H1 (cell line): Measurements from ENCODE around the gene MYH6. TPM values are rescaled to one million over a fixed set of nuclear protein-coding genes. Genes with fewer than 3 reads are reported as not detected.

Experiments
- CTCF ChIA-PET: fragments of 300-600 bp; sonication (Branson Sonifier 250); formaldehyde crosslinking; loops from one replicate; lab custom pipeline; 2021; ENCODE audit not compliant: partially characterized antibody; lab: Charles Lee
- POLR2A ChIA-PET: fragments of 300-600 bp; sonication (Branson Sonifier 250); formaldehyde crosslinking; loops from one replicate; lab custom pipeline; 2021; ENCODE audit warnings: inconsistent platforms; ENCODE audit not compliant: partially characterized antibody; lab: Charles Lee
- DNase-seq, 2 experiments: peaks; one replicate each; pipeline versions ENCODE4 v3.0.0 to v3.0.0-alpha.2; 2010 to 2022; ENCODE audit warnings: low spot score in 2 of 2, low read depth in 1 of 2, mixed read lengths in 1 of 2
- FAIRE-seq: peaks from 2 replicates; lab custom pipeline; 2011; peaks lifted over from hg19 to GRCh38; lab: Jason Lieb, UNC
- H2AFZ ChIP-seq: 2 replicates; pipeline ENCODE4 v1.8.1; 2012; ENCODE audit warnings: low read length, inconsistent platforms
- H2AK5ac ChIP-seq: 2 replicates; pipeline ENCODE4 v1.6.1; 2013; ENCODE audit warnings: low read depth, low read length
- H2BK120ac ChIP-seq: replicated peaks from 2 replicates; pipeline ENCODE3; 2013; ENCODE audit warnings: low read depth, low read length, inconsistent platforms
- H2BK12ac ChIP-seq: 2 replicates; pipeline ENCODE4 v1.6.1; 2013; ENCODE audit warnings: low read depth, low read length
- H2BK15ac ChIP-seq: 2 replicates; pipeline ENCODE4 v1.6.1; 2013; ENCODE audit warnings: low read length
- H2BK20ac ChIP-seq: 2 replicates; pipeline ENCODE4 v1.6.1; 2013; ENCODE audit warnings: low read length
- H2BK5ac ChIP-seq: 2 replicates; pipeline ENCODE4 v1.6.1; 2013; ENCODE audit warnings: low read depth, low read length
- H3K14ac ChIP-seq: 2 replicates; pipeline ENCODE4 v1.6.1; 2013; ENCODE audit warnings: inconsistent platforms; ENCODE audit not compliant: insufficient read length
- H3K18ac ChIP-seq: 2 replicates; pipeline ENCODE4 v1.6.1; 2013; ENCODE audit warnings: low read length; ENCODE audit errors: extremely low read depth
- H3K23ac ChIP-seq: 2 replicates; pipeline ENCODE4 v1.6.1; 2013; ENCODE audit warnings: inconsistent platforms; ENCODE audit not compliant: insufficient read length
- H3K23me2 ChIP-seq: 2 replicates; pipeline ENCODE4 v1.6.1; 2013; ENCODE audit warnings: low read depth, low read length
- H3K27ac ChIP-seq: 2 replicates; pipeline ENCODE4 v1.6.1; 2011; ENCODE audit warnings: low read depth, low read length, inconsistent platforms
- H3K27me3 ChIP-seq, 4 experiments: replicated peaks in 1 of 4; 1 replicate in 1 of 4; 2 replicates in 3 of 4; pipeline versions ENCODE4 v1.6.1 to v1.8.1; 2011 to 2013; ENCODE audit warnings: low read length in 3 of 4, mild to moderate bottlenecking in 3 of 4, inconsistent platforms in 2 of 4, mixed read lengths in 2 of 4, moderate library complexity in 1 of 4; ENCODE audit not compliant: control insufficient read depth in 3 of 4, insufficient read depth in 3 of 4; ENCODE audit errors: extremely low read depth in 1 of 4
- H3K36me3 ChIP-seq, 4 experiments: 2 replicates each; pipeline versions ENCODE4 v1.6.1 to v1.8.1; 2011 to 2013; ENCODE audit warnings: mild to moderate bottlenecking in 4 of 4, low read length in 3 of 4, moderate library complexity in 2 of 4, control low read depth in 1 of 4, inconsistent platforms in 1 of 4; ENCODE audit not compliant: insufficient read depth in 4 of 4, control insufficient read depth in 2 of 4
- H3K4ac ChIP-seq: replicated peaks from 2 replicates; pipeline ENCODE3; 2013; ENCODE audit warnings: low read length, low read depth, mixed read lengths, inconsistent platforms; ENCODE audit not compliant: insufficient read length
- H3K4me1 ChIP-seq, 4 experiments: replicated peaks in 1 of 4; 1 replicate in 1 of 4; 2 replicates in 3 of 4; pipeline versions ENCODE4 v1.6.1 to v1.8.1; 2011 to 2013; ENCODE audit warnings: low read length in 3 of 4, inconsistent platforms in 2 of 4, mixed read lengths in 1 of 4; ENCODE audit not compliant: insufficient read depth in 4 of 4, control insufficient read depth in 3 of 4
- H3K4me2 ChIP-seq, 2 experiments: 2 replicates each; pipeline versions ENCODE4 v1.6.1 to v1.8.1; 2011 to 2013; ENCODE audit warnings: low read depth in 2 of 2, low read length in 2 of 2, control low read depth in 1 of 2, inconsistent platforms in 1 of 2, mild to moderate bottlenecking in 1 of 2; ENCODE audit not compliant: insufficient read depth in 1 of 2
- H3K4me3 ChIP-seq, 4 experiments: fragments of 200-600, 300-600 bp in 1 of 4; sonication (generic), shearing (Covaris generic), sonication (Bioruptor Twin) in 1 of 4; 2 replicates each; pipeline versions ENCODE4 v1.5.1 to v1.8.1; 2011 to 2016; ENCODE audit warnings: low read length in 4 of 4, low read depth in 3 of 4, control low read depth in 2 of 4, inconsistent platforms in 2 of 4, mild to moderate bottlenecking in 2 of 4, mixed read lengths in 1 of 4, moderate library complexity in 1 of 4; ENCODE audit not compliant: insufficient read depth in 2 of 4; ENCODE audit errors: extremely low read depth in 1 of 4
- H3K56ac ChIP-seq: replicated peaks from 2 replicates; pipeline ENCODE3; 2013; ENCODE audit warnings: low read depth, mild to moderate bottlenecking, mixed read lengths, low read length, inconsistent platforms; ENCODE audit not compliant: insufficient read length
- H3K79me1 ChIP-seq: 2 replicates; pipeline ENCODE4 v1.6.1; 2013; ENCODE audit warnings: low read depth, low read length, control low read depth
- H3K79me2 ChIP-seq, 2 experiments: 2 replicates each; pipeline versions ENCODE4 v1.6.1 to v1.8.1; 2012 to 2013; ENCODE audit warnings: low read length in 2 of 2, mild to moderate bottlenecking in 2 of 2, inconsistent platforms in 1 of 2; ENCODE audit not compliant: insufficient read depth in 2 of 2, control insufficient read depth in 1 of 2
- H3K9ac ChIP-seq, 4 experiments: replicated peaks in 1 of 4; 1 replicate in 1 of 4; 2 replicates in 3 of 4; pipeline versions ENCODE4 v1.6.1 to v1.8.1; 2011 to 2013; ENCODE audit warnings: low read depth in 3 of 4, low read length in 3 of 4, control low read depth in 2 of 4, mild to moderate bottlenecking in 2 of 4, moderate library complexity in 2 of 4, inconsistent platforms in 1 of 4; ENCODE audit errors: extremely low read depth in 1 of 4
- H3K9me3 ChIP-seq, 2 experiments: 2 replicates each; pipeline versions ENCODE4 v1.6.1 to v1.8.1; 2012 to 2013; ENCODE audit warnings: mild to moderate bottlenecking in 2 of 2, moderate library complexity in 2 of 2, control low read depth in 1 of 2, inconsistent platforms in 1 of 2, low read depth in 1 of 2, low read length in 1 of 2, mixed read lengths in 1 of 2; ENCODE audit not compliant: insufficient read depth in 2 of 2
- H4K20me1 ChIP-seq, 2 experiments: replicated peaks in 1 of 2; 2 replicates each; pipeline versions ENCODE3 to v1.8.1; 2011 to 2013; ENCODE audit warnings: inconsistent platforms in 2 of 2, low read length in 2 of 2, mild to moderate bottlenecking in 1 of 2; ENCODE audit not compliant: insufficient read depth in 2 of 2, control insufficient read depth in 1 of 2
- H4K5ac ChIP-seq: 2 replicates; pipeline ENCODE4 v1.6.1; 2013; ENCODE audit warnings: low read length, low read depth, mixed read lengths, inconsistent platforms; ENCODE audit not compliant: insufficient read length
- H4K8ac ChIP-seq: 2 replicates; pipeline ENCODE4 v1.8.0; 2013; ENCODE audit warnings: mild to moderate bottlenecking, moderate library complexity, low read length, inconsistent platforms; ENCODE audit not compliant: insufficient read depth; ENCODE audit errors: extremely low read depth
- H4K91ac ChIP-seq: replicated peaks from 2 replicates; pipeline ENCODE3; 2013; ENCODE audit warnings: low read length, mixed read lengths, inconsistent platforms; ENCODE audit not compliant: insufficient read length
- CHD2 ChIP-seq: IDR thresholded peaks from 2 replicates; pipeline ENCODE4 v1.6.1; 2012; ENCODE audit warnings: low read length, improper control_type of control experiment
- POLR2A ChIP-seq, 2 experiments: IDR thresholded peaks; 1 replicate in 1 of 2; 2 replicates in 1 of 2; pipeline ENCODE4 v1.6.1; 2011; ENCODE audit warnings: low read depth in 2 of 2, low read length in 2 of 2, mild to moderate bottlenecking in 2 of 2; ENCODE audit errors: control extremely low read depth in 1 of 2
- SP2 ChIP-seq: IDR thresholded peaks from 2 replicates; pipeline ENCODE4 v1.6.1; 2012; ENCODE audit warnings: mild to moderate bottlenecking, low read length, inconsistent platforms
- WGBS, 2 experiments: shearing (Covaris generic) in 1 of 2; methylation state at CpG; one replicate each; pipeline versions ENCODE4 v1.1.6 to v1.1.7; 2013 to 2015; ENCODE audit warnings: low lambda C conversion rate in 2 of 2, mixed read lengths in 2 of 2, inconsistent platforms in 1 of 2, low coverage in 1 of 2, missing lambda C conversion rate in 1 of 2; ENCODE audit not compliant: insufficient replicate concordance in 2 of 2, insufficient coverage in 1 of 2, insufficient read length in 1 of 2; ENCODE audit errors: extremely low coverage in 1 of 2, missing lambda C conversion rate in 1 of 2; 5-methylcytosine and 5-hydroxymethylcytosine counted together
- polyA plus RNA-seq, 7 experiments: library from polyadenylated mRNA; depleted of rRNA in 3 of 7; stranded (reverse) in 5 of 7; unstranded in 2 of 7; fragments of >200 nt in 5 of 7; fragments of 200-250 nt in 2 of 7; gene quantifications; 1 replicate in 5 of 7; 2 replicates in 1 of 7; 4 replicates in 1 of 7; pipeline versions ENCODE4 v1.2.1 to v1.2.3, GENCODE V29; 2011 to 2013; ENCODE audit warnings: missing spikeins in 2 of 7, mixed read lengths in 2 of 7
- total RNA-seq: library from RNA; stranded (reverse); fragmentation: NEBNext Ultra II Directional; extraction: Animal tissue kit (Norgen Biotek cat#: 25700); gene quantifications from 2 replicates; pipeline ENCODE4 v1.2.1, GENCODE V29; 2021

Gene MYH6
- total and polyA plus RNA-seq, 2 of the 8 experiments (the other 6 are each of a cell fraction or from before 2014, with no cell fraction given): 0.03 TPM; not detected in 1

- no peak for FAIRE-seq
- no peak overlapping the region for H3K9ac ChIP-seq
- 91% methylated on average over 21 of the region's 21 CpGs; no CpG with 5 or more reads in 1 of the 2 experiments for WGBS, 2 experiments
Observed at GRCh38 chr14:23415821-23416778, 8.0 kb upstream of the MYH6 start.

More at GRCh38 chr14:23415821-23416778, 8.0 kb upstream of the MYH6 start:
- Histone ChIP-seq H4K20me1 (no peaks in the 10 kb centered on the region), H2BK20ac (no peak overlapping the region), H3K23ac (no peak overlapping the region), H3K9me3 (no peaks in the 10 kb centered on the region), H2BK120ac (no peak overlapping the region), H2AFZ (no peak overlapping the region), H3K4me1 (no peaks in the 10 kb centered on the region; a peak in 1 of 7 replicates), H2BK12ac (no peak overlapping the region), H2AK5ac (no peak overlapping the region), H4K5ac (no peak overlapping the region), H3K4ac (no peak overlapping the region), H3K79me2 (no peaks in the 10 kb centered on the region), H3K27ac (no peak overlapping the region), H3K14ac (no peak overlapping the region), H3K36me3 (no peaks in the 10 kb centered on the region), H2BK15ac (no peak overlapping the region), H3K18ac (no peak overlapping the region), H4K91ac (no peak overlapping the region), H3K27me3 (no peaks in the 10 kb centered on the region), H4K8ac (no peak overlapping the region), H3K4me2 (no peak overlapping the region), H3K56ac (no peak overlapping the region), H3K4me3 (no peak overlapping the region), H3K79me1 (no peaks in the 10 kb centered on the region), H3K23me2 (no peaks in the 10 kb centered on the region), H2BK5ac (no peak overlapping the region)
- ChIA-PET POLR2A (interaction anchor here (0.6 kb wide), 1 partner anchor 134 kb away, joined by 3 read pairs; no protein-coding TSS in a partner anchor), CTCF (interaction anchor here (1.0 to 2.3 kb wide), 7 partner anchors 9 to 89 kb away, joined by 3 to 6 read pairs (median 4); no protein-coding TSS in a partner anchor)
- no peak for DNase-seq
- no peak for TF ChIP-seq CHD2
- TF ChIP-seq POLR2A (IDR thresholded peaks at IDR 0.05; ENCODE audit: control extremely low read depth in 1 of 2, low read depth in 2 of 2, low read length in 2 of 2): no peak
- no peak for TF ChIP-seq SP2
